PFSK-1 (cell line): Measurements from ENCODE around the gene HS2ST1.

ENCODE experiments used
- FOXP2 ChIP-seq: optimal IDR thresholded peaks from 2 replicates; pipeline ENCODE3; 2011; ENCODE audit warnings: borderline replicate concordance, control low read depth, inconsistent platforms; ENCODE audit not compliant: insufficient read depth; ENCODE audit errors: extremely low read length, extremely low read depth
- POLR2AphosphoS5 ChIP-seq: IDR thresholded peaks from 2 replicates; pipeline ENCODE4 v1.6.1; 2012; ENCODE audit warnings: low read depth, mild to moderate bottlenecking, control low read depth, low read length, moderate library complexity
- SIN3A ChIP-seq: IDR thresholded peaks from 2 replicates; pipeline ENCODE4 v1.6.1; 2012; ENCODE audit warnings: mild to moderate bottlenecking, low read length, moderate library complexity, borderline replicate concordance; ENCODE audit not compliant: insufficient read depth
- TAF1 ChIP-seq: IDR thresholded peaks from 2 replicates; pipeline ENCODE4 v1.6.1; 2012; ENCODE audit warnings: low read length, control low read depth, borderline replicate concordance; ENCODE audit not compliant: insufficient read depth
- TF ChIP-seq, protein P1 (sequence below), 2 experiments: IDR thresholded peaks; 2 replicates each; pipeline versions ENCODE4 v1.6.1 to v1.8.0; 2011 to 2012; ENCODE audit warnings: low read depth in 2 of 2, low read length in 2 of 2, control low read depth in 1 of 2, inconsistent platforms in 1 of 2, mild to moderate bottlenecking in 1 of 2, moderate library complexity in 1 of 2; ENCODE audit not compliant: insufficient read depth in 1 of 2

Gene HS2ST1

DNA sequence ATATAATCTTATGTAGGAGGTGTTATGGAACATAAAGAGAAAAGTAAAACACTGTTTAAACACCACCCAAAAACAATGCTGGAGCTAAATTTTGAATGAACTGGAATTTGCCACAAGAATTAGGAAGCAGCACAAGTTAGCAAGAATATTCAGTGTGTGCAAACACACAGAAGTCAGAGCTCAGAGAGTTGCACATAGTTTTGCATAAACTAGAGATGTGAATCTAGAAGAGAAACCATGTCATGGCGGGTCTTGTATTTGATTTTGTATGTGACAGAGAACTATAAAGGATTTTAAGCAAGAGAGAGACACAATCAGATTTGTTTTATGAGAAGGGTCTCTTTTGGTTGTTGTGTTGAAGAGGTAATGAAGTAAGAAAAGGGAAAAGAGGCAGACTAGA is 38.7 kb upstream of the HS2ST1 start:
- TF ChIP-seq TAF1 (no peak), POLR2AphosphoS5 (no peak)

GRCh38 chr1:86887479-86888162 is 26.8 kb upstream of the HS2ST1 start:
- TF ChIP-seq, protein P1, sequence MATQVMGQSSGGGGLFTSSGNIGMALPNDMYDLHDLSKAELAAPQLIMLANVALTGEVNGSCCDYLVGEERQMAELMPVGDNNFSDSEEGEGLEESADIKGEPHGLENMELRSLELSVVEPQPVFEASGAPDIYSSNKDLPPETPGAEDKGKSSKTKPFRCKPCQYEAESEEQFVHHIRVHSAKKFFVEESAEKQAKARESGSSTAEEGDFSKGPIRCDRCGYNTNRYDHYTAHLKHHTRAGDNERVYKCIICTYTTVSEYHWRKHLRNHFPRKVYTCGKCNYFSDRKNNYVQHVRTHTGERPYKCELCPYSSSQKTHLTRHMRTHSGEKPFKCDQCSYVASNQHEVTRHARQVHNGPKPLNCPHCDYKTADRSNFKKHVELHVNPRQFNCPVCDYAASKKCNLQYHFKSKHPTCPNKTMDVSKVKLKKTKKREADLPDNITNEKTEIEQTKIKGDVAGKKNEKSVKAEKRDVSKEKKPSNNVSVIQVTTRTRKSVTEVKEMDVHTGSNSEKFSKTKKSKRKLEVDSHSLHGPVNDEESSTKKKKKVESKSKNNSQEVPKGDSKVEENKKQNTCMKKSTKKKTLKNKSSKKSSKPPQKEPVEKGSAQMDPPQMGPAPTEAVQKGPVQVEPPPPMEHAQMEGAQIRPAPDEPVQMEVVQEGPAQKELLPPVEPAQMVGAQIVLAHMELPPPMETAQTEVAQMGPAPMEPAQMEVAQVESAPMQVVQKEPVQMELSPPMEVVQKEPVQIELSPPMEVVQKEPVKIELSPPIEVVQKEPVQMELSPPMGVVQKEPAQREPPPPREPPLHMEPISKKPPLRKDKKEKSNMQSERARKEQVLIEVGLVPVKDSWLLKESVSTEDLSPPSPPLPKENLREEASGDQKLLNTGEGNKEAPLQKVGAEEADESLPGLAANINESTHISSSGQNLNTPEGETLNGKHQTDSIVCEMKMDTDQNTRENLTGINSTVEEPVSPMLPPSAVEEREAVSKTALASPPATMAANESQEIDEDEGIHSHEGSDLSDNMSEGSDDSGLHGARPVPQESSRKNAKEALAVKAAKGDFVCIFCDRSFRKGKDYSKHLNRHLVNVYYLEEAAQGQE (IDR thresholded peaks at IDR 0.05; ENCODE audit: insufficient read depth in 1 of 2, low read depth in 2 of 2, low read length in 2 of 2): no peak

GRCh38 chr1:86888327-86888726 is 26.1 kb upstream of the HS2ST1 start:
- TF ChIP-seq FOXP2: no peak
- TF ChIP-seq, protein P1 (IDR thresholded peaks at IDR 0.05; ENCODE audit: insufficient read depth in 1 of 2, low read depth in 2 of 2, low read length in 2 of 2): no peak
- TF ChIP-seq SIN3A: no peak
- no peak for TF ChIP-seq TAF1
- no peak for TF ChIP-seq POLR2AphosphoS5

GRCh38 chr1:86905875-86906274 is 8.6 kb upstream of the HS2ST1 start:
- TF ChIP-seq, protein P1 (IDR thresholded peaks at IDR 0.05; ENCODE audit: insufficient read depth in 1 of 2, low read depth in 2 of 2, low read length in 2 of 2): no peak
- TF ChIP-seq TAF1 (no peak), FOXP2 (no peak), SIN3A (no peak), POLR2AphosphoS5 (no peak)

DNA sequence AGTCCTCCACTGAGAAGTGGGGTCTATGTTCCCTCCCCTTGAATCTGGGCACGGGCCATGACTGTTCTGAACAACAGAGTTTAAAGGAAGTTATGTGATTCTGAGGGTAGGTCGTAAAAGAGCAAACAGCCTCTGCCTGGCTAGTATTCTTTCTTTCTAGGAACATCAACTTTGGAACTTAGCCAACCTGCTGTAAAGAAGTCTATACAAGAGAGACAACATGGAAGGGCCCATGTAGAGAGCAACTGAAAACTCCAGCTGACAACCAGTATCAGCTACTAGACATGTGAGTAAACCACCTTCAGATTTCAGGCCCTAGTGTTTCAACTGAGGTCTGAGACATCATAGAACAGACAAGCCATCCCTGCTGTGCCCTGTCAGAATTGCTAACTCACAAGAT is 8.0 kb upstream of the HS2ST1 start:
- TF ChIP-seq SIN3A: no peak
- TF ChIP-seq, protein P1 (IDR thresholded peaks at IDR 0.05; ENCODE audit: insufficient read depth in 1 of 2, low read depth in 2 of 2, low read length in 2 of 2): no peak
- no peak for TF ChIP-seq TAF1
- no peak for TF ChIP-seq POLR2AphosphoS5
- TF ChIP-seq FOXP2: no peak
